NCI-H1105 treated with DMSO at 0.1 percent for 48 hours (cell line): ENCODE measurements around the gene TTC34.
"Not testable (repeated sequence)": the region's sequence is repeated elsewhere in the genome, so short reads cannot be mapped to it uniquely, and the experiment has no call there.

ENCODE experiments used
- DNase-seq: peaks from one replicate; lab custom pipeline; 2025; lab: John Stamatoyannopoulos, UW

The TTC34 gene

DNA sequence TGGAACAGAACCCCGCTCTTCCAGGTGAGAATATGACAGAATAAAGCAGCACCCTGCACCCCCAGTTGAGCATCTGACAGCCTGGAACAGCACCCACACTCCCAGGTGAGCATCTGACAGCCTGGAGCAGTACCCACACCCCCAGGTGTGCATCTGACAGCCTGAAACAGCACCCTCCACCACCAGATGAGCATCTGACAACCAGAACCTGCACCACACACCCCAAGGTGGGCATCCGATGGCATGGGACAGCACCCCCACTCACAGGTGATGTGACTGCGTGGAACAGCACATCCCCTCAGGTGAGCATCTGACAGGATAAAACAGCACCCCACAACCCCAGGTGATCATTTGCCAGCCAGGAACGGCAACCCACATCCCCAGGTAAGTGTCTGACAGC, 26.2 kb downstream of the TTC34 start:
- DNase-seq = not testable (repeated sequence)

DNA sequence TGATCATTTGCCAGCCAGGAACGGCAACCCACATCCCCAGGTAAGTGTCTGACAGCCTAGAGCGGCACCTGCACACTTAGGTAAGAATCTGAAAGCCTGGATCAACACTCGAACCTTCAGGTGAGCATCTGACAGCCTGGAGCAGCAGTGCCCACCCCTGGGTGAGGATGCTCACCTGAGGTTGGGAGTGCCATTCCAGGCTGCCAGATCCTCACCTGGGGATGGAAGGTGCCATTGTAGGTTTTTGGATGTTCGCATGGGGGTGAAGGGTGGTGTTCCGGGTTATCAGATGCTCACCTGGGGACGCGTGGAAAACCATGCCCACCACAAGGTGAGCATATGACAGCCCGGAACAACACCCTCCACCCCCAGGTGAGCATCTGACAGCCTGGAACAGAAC, 33.4 kb downstream of the TTC34 start:
- DNase-seq = not testable (repeated sequence)

DNA sequence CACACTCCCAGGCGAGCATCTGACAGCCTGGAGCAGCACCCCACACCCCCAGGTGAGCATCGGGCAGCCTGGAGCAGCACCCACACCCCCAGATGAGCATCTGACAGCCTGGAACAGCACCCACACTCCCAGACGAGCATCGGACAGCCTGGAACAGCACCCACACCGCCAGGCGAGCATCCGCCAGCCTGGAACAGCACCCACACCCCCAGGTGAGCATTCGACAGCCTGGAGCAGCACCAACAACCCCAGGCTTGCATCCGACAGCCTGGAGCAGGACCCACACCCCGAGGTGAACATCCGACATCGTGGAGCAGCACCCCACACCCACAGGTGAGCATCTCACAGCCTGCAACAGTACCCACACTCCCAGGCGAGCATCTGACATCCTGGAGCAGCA, 42.1 kb downstream of the TTC34 start:
- not testable (repeated sequence) for DNase-seq

DNA sequence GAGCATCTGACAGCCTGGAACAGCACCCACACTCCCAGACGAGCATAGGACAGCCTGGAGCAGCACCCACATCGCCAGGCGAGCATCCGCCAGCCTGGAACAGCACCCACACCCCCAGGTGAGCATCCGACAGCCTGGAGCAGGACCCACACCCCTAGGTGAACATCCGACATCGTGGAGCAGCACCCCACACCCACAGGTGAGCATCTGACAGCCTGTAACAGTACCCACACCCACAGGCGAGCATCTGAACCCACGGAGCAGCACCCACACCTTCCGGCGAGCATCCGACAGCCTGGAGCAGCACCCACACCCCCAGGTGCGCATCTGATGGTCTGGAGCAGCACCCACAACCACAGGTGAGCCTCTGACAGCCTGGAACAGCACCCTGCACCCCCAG, 44.0 kb downstream of the TTC34 start:
- DNase-seq = not testable (repeated sequence)

DNA sequence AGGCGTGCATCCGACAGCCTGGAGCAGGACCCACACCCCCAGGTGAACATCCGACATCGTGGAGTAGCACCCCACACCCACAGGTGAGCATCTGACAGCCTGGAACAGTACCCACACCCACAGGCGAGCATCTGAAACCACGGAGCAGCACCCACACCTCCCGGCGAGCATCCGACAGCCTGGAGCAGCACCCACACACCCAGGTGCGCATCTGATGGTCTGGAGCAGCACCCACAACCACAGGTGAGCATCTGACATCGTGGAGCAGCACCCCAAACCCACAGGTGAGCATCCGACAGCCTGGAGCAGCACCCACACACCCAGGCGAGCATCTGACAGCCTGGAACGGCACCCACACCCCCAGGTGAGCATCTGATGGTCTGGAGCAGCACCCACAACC, 46.1 kb downstream of the TTC34 start:
- not testable (repeated sequence) for DNase-seq

DNA sequence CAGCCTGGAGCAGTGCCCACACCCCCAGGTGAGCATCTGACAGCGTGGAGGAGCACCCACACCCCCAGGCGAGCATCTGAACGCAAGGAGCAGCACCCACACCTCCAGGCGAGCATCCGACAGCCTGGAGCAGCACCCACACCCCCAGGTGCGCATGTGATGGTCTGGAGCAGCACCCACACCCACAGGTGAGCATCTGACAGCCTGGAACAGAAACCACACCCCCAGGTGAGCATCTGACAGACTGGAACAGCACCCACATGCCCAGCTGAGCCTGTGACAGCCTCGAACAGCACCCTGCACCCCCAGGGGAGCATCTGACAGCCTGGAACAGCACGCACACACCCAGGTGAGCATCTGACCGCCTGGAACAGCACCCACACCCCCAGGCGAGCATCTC, 46.9 kb downstream of the TTC34 start:
- DNase-seq = not testable (repeated sequence)

DNA sequence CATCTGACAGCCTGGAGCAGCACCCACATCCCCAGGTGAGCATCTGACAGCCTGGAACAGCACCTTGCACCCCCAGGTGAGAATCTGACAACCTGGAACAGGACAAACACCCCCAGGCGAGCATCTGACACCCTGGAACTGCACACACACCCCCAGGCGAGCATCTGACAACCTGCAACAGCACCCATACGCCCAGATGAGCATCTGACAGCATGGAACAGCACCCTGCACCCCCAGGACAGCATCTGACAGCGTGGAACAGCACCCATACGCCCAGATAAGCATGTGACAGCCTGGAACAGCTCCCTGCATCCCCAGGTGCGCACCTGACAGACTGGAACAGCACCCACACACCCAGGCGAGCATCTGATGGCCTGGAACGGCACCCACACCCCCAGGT, 49.0 kb downstream of the TTC34 start:
- not testable (repeated sequence) for DNase-seq

DNA sequence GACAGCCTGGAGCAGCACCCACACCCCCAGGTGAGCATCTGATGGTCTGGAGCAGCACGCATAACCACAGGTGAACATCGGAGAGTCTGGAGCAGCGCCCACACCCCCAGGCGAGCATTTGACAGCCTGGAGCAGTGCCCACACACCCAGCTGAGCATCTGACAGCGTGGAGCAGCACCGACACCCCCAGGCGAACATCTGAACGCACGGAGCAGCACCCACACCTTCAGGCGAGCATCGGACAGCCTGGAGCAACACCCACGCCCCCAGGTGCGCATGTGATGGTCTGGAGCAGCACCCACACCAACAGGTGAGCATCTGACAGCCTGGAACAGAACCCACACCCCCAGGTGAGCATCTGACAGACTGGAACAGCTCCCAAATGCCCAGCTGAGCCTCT, 49.6 kb downstream of the TTC34 start:
- not testable (repeated sequence) for DNase-seq

DNA sequence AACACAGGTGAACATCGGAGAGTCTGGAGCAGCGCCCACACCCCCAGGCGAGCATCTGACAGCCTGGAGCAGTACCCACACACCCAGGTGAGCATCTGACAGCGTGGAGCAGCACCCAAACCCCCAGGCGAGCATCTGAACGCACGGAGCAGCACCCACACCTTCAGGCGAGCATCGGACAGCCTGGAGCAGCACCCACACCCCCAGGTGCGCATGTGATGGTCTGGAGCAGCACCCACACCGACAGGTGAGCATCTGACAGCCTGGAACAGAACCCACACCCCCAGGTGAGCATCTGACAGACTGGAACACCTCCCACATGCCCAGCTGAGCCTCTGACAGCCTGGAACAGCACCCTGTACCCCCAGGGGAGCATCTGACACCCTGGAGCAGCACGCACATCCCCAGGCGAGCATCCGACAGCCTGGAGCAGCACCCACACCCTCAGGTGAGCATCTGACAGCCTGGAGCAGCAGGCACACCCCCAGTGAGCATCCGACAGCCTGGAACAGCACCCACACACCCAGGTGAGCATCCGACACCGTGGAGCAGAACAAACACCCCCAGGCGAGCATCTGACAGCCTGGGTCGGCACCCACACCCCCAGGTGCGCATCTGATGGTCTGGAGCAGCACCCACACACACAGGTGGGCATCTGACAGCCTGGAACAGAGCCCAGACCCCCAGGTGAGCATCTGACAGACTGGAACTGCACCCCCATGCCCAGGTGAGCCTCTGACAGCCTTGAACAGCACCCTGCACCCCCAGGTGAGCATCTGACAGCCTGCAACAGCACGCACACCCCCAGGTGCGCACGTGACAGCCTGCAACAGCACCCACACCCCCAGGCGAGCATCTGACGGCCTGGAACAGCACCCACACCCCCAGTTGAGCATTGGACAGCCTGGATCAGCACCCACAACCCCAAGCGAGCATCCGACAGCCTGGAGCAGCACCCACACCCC, 50.4 kb downstream of the TTC34 start:
- DNase-seq = not testable (repeated sequence)

DNA sequence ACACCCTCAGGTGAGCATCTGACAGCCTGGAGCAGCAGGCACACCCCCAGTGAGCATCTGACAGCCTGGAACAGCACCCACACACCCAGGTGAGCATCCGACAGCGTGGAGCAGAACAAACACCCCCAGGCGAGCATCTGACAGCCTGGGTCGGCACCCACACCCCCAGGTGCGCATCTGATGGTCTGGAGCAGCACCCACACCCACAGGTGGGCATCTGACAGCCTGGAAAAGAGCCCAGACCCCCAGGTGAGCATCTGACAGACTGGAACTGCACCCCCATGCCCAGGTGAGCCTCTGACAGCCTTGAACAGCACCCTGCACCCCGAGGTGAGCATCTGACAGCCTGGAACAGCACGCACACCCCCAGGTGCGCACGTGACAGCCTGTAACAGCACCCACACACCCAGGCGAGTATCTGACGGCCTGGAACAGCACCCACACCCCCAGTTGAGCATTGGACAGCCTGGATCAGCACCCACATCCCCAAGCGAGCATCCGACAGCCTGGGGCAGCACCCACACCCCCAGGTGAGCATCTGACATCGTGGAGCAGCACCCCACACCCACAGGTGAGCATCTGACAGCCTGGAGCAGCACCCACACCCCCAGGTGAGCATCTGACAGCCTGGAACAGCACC, 51.3 kb downstream of the TTC34 start:
- DNase-seq = not testable (repeated sequence)

DNA sequence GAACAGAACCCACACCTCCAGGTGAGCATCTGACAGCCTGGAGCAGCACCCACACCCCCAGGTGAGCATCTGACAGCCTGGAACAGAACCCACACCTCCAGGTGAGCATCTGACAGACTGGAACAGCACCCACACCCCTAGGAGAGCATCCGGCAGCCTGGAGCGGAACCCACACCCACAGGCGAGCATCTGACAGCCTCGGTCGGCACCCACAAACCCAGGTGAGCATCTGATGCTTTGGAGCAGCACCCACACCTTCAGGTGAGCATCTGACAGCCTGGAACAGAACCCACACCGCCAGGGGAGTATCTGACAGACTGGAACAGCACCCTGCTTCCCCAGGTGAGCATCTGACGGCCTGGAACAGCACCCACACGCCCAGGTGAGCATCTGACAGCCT, 52.9 kb downstream of the TTC34 start:
- DNase-seq = not testable (repeated sequence)

DNA sequence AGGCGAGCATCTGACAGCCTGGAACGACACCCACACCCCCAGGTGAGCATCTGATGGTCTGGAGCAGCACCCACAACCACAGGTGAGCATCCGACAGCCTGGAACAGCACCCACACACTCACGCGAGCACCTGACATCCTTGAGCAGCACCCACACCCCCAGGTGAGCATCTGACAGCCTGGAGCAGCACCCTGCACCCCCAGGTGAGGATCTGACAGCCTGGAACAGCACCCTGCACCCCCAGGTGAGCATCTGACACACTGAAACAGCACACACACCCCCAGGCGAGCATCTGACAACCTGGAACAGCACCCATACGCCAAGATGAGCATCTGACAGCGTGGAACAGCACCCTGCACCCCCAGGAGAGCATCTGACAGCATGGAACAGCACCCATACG, 106.7 kb downstream of the TTC34 start:
- not testable (repeated sequence) for DNase-seq

DNA sequence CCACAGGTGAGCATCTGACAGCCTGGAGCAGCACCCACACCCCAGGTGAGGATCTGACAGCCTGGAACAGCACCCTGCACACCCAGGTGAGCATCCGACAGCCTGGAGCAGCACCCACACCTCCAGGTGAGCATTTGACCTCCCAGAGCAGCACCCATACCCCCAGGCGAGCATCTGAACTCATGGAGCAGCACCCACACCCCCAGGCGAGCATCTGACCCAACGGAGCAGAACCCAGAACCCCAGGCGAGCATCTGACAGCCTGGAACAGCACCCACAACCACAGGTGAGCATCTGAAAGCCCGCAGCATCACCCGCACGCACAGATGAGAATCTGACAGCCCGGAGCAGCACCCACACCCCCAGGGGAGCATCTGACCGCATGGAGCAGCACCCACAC, 111.3 kb downstream of the TTC34 start:
- not testable (repeated sequence) for DNase-seq

DNA sequence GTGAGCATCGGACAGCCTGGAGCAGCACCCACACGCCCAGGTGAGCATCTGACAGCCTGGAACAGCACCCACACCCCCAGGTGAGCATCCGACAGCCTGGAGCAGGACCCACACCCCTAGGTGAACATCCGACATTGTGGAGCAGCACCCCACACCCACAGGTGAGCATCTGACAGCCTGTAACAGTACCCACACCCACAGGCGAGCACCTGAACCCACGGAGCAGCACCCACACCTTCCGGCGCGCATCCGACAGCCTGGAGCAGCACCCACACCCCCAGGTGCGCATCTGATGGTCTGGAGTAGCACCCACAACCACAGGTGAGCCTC, 113.2 kb downstream of the TTC34 start:
- not testable (repeated sequence) for DNase-seq

DNA sequence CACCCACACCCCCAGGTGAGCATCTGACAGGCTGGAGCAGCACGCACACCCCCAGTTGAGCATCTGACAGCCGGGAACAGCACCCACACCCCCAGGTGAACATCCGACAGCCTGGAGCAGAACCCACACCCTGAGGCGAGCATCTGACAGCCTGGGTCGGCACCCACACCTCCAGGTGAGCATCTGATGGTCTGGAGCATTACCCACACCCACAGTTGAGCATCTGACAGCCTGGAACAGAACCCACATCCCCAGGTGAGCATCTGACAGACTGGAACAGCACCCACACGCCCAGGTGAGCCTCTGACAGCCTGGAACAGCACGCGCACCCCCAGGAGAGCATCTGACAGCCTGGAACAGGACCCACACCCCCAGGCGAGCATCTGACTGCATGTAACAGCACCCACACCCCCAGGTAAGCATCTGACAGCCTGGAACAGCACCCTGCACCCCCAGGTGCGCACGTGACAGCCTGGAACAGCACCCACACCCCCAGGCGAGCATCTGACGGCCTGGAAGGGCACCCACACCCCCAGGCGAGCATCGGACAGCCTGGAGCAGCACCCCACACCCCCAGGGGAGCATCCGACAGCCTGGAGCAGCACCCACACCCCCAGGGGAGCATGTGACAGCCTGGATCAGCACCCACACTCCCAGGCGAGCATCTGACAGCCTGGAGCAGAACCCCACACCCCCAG, 113.7 kb downstream of the TTC34 start:
- not testable (repeated sequence) for DNase-seq

DNA sequence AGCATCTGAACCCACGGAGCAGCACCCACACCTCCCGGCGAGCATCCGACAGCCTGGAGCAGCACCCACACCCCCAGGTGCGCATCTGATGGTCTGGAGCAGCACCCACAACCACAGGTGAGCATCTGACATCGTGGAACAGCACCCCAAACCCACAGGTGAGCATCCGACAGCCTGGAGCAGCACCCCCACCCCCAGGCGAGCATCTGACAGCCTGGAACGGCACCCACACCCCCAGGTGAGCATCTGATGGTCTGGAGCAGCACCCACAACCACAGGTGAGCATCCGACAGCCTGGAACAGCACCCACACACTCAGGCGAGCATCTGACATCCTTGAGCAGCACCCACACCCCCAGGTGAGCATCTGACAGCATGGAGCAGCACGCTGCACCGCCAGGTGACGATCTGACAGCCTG, 114.3 kb downstream of the TTC34 start:
- not testable (repeated sequence) for DNase-seq

DNA sequence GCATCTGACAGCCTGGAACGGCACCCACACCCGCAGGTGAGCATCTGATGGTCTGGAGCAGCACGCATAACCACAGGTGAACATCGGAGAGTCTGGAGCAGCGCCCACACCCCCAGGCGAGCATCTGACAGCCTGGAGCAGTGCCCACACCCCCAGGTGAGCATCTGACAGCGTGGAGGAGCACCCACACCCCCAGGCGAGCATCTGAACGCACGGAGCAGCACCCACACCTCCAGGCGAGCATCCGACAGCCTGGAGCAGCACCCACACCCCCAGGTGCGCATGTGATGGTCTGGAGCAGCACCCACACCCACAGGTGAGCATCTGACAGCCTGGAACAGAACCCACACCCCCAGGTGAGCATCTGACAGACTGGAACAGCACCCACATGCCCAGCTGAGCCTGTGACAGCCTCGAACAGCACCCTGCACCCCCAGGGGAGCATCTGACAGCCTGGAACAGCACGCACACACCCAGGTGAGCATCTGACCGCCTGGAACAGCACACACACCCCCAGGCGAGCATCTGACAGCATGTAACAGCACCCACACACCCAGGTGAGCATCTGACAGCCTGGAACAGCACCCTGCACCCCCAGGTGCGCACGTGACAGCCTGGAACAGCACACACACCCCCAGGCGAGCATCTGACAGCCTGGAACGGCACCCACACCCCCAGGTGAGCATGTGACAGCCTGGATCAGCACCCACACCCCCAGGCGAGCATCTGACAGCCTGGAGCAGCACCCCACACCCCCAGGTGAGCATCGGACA, 115.2 kb downstream of the TTC34 start:
- DNase-seq = not testable (repeated sequence)

DNA sequence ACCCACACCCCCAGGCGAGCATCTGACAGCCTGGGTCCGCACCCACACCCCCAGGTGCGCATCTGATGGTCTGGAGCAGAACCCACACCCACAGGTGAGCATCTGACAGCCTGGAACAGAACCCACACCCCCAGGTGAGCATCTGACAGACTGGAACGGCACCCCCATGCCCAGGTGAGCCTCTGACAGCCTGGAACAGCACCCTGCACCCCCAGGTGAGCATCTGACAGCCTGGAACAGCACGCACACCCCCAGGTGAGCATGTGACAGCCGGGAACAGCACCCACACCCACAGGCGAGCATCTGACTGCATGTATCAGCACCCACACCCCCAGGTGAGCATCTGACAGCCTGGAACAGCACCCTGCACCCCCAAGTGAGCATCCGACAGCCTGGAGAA, 115.8 kb downstream of the TTC34 start:
- not testable (repeated sequence) for DNase-seq

DNA sequence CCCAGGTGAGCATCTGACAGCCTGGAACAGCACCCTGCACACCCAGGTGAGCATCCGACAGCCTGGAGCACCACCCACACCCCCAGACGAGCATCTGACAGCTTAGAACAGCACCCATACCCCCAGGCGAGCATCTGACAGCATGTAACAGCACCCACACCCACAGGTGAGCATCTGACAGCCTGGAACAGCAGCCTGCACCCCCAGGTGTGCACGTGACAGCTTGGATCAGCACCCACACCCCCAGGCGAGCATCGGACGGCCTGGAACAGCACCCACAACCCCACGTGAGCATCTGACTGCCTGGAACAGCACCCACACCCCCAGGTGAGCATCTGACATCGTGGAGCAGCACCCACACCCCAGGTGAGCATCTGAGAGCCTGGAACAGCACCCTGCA, 116.6 kb downstream of the TTC34 start:
- DNase-seq = not testable (repeated sequence)

DNA sequence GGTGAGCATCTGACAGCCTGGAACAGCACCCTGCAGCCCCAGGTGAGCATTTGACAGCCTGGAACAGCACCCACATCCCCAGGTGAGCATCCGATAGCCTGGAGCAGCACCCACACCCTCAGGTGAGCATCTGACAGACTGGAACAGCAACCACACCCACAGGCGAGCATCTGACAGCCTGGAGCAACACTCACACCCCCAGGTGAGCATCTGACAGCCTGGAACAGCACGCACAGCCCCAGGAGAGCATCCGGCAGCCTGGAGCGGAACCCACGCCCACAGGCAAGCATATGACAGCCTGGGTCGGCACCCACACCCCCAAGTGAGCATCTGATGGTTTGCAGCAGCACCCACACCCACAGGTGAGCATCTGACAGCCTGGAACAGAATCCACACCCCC, 117.5 kb downstream of the TTC34 start:
- not testable (repeated sequence) for DNase-seq

DNA sequence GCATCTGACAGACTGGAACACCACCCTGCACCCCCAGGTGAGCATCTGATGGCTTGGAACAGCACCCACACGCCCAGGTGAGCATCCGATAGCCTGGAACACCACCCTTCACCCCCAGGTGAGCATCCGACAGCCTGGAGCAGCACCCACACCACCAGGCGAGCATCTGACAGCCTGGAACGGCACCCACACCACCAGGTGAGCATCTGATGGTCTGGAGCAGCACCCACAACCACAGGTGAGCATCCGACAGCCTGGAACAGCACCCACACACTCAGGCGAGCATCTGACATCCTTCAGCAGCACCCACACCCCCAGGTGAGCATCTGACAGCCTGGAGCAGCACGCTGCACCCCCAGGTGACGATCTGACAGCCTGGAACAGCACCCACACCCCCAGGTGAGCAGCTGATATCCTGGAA, 118.2 kb downstream of the TTC34 start:
- DNase-seq = not testable (repeated sequence)

DNA sequence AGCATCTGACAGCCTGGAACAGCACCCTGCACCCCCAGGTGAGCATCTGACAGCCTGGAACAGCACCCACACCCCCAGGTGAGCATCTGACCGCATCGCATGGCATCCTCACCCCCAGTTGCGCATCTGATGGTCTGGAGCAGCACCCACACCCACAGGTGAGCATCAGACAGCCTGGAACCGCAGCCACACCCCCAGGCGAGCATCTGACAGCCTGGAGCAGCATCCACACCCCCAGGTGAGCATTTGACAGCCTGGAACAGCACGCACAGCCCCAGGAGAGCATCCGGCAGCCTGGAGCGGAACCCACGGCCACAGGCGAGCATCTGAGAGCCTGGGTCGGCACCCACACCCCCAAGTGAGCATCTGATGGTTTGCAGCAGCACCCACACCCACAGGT, 118.6 kb downstream of the TTC34 start:
- DNase-seq = not testable (repeated sequence)
